Calu3 (cell line): ENCODE measurements around the gene CPLX1. TPM values are rescaled to one million over a fixed set of nuclear protein-coding genes. Genes with fewer than 3 reads are reported as not detected.
"Not testable (repeated sequence)": the region's sequence is repeated elsewhere in the genome, so short reads cannot be mapped to it uniquely, and the experiment has no call there.

Experiments
- BruUV-seq: library from RNA; stranded (reverse); fragments of 400-500 nt; replicated peaks from 2 replicates; lab custom pipeline; 2021; lab: Mats Ljungman, UMichigan
- CTCF ChIA-PET: fragments of 300-600 bp; sonication (Branson Sonifier 250); formaldehyde crosslinking; loops from one replicate; lab custom pipeline; 2022; ENCODE audit warnings: antibody characterized with exemption; lab: Charles Lee
- DNase-seq: peaks from one replicate; pipeline ENCODE4 v3.0.0; 2022
- H3K27ac Mint-ChIP-seq: one replicate; pipeline ENCODE4 v1.8.0; 2022; ENCODE audit warnings: mixed read lengths; ENCODE audit not compliant: unreplicated experiment
- H3K27me3 Mint-ChIP-seq: one replicate; pipeline ENCODE4 v1.8.0; 2022; ENCODE audit warnings: mixed read lengths; ENCODE audit not compliant: unreplicated experiment
- H3K36me3 Mint-ChIP-seq: one replicate; pipeline ENCODE4 v1.8.0; 2022; ENCODE audit warnings: mild to moderate bottlenecking, moderate library complexity, mixed read lengths; ENCODE audit not compliant: insufficient read depth, unreplicated experiment
- H3K4me1 Mint-ChIP-seq: one replicate; pipeline ENCODE4 v1.8.0; 2022; ENCODE audit warnings: mild to moderate bottlenecking, low read depth, mixed read lengths; ENCODE audit not compliant: unreplicated experiment
- H3K4me3 Mint-ChIP-seq: one replicate; pipeline ENCODE4 v1.8.0; 2022; ENCODE audit warnings: mild to moderate bottlenecking, low read depth, moderate library complexity, mixed read lengths; ENCODE audit not compliant: unreplicated experiment
- H3K9me3 Mint-ChIP-seq: one replicate; pipeline ENCODE4 v1.8.0; 2022; ENCODE audit warnings: low read depth, mixed read lengths; ENCODE audit not compliant: unreplicated experiment
- intact Hi-C: fragments of 100-400 bp; cut with micrococcal nuclease; formaldehyde crosslinking; loops from one replicate; pipeline ENCODE4 v1.10.0; 2022; ENCODE audit not compliant: unreplicated experiment
- total RNA-seq: library from RNA; stranded (reverse); gene quantifications from 2 replicates; pipeline ENCODE4 v1.2.3, GENCODE V29; 2022
- TF ChIP-seq, protein P1 (sequence below): fragments of 200-600 bp; IDR thresholded peaks from one replicate; pipeline ENCODE4 v1.8.0; 2022; ENCODE audit warnings: antibody characterized with exemption; ENCODE audit not compliant: unreplicated experiment

CPLX1 gene
- total RNA-seq, 1 experiment from 2014 or later = 0.42 TPM

DNA sequence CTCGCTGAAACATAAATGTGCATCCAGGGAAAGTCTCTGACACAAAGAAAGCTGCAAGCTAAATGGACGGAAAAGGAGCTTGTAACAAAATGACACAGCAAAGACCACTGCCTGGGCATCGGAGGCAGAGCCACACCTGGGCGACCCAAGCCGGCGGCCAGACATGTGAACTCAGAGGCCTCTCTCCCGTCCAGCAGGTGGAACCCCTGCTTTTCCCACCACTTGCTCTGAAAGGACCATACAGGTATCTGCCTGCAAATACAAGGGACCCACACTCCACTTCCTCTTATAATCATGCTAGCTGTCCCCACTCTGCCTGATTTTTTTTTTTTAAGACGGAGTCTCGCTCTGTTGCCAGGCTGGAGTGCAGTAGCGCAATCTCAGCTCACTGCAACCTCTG, 12.0 kb downstream of the CPLX1 start:
- intact Hi-C loops = no loop called here
- peaks cover 7% of the 10 kb centered on the region for H3K36me3 Mint-ChIP-seq
- H3K4me3 Mint-ChIP-seq = no peak overlapping the region
- no peak for DNase-seq
- BruUV-seq = no TSS peak
- CTCF ChIA-PET = interaction anchor here (0.6 kb wide), 1 partner anchor 16 kb away, joined by 5 read pairs; no protein-coding TSS in a partner anchor
- peaks cover 46% of the 10 kb centered on the region for H3K27me3 Mint-ChIP-seq
- TF ChIP-seq, protein P1, sequence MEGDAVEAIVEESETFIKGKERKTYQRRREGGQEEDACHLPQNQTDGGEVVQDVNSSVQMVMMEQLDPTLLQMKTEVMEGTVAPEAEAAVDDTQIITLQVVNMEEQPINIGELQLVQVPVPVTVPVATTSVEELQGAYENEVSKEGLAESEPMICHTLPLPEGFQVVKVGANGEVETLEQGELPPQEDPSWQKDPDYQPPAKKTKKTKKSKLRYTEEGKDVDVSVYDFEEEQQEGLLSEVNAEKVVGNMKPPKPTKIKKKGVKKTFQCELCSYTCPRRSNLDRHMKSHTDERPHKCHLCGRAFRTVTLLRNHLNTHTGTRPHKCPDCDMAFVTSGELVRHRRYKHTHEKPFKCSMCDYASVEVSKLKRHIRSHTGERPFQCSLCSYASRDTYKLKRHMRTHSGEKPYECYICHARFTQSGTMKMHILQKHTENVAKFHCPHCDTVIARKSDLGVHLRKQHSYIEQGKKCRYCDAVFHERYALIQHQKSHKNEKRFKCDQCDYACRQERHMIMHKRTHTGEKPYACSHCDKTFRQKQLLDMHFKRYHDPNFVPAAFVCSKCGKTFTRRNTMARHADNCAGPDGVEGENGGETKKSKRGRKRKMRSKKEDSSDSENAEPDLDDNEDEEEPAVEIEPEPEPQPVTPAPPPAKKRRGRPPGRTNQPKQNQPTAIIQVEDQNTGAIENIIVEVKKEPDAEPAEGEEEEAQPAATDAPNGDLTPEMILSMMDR = no peak
- no peaks in the 10 kb centered on the region for H3K9me3 Mint-ChIP-seq
- no peak overlapping the region for H3K27ac Mint-ChIP-seq
- peaks cover 13% of the 10 kb centered on the region for H3K4me1 Mint-ChIP-seq

DNA sequence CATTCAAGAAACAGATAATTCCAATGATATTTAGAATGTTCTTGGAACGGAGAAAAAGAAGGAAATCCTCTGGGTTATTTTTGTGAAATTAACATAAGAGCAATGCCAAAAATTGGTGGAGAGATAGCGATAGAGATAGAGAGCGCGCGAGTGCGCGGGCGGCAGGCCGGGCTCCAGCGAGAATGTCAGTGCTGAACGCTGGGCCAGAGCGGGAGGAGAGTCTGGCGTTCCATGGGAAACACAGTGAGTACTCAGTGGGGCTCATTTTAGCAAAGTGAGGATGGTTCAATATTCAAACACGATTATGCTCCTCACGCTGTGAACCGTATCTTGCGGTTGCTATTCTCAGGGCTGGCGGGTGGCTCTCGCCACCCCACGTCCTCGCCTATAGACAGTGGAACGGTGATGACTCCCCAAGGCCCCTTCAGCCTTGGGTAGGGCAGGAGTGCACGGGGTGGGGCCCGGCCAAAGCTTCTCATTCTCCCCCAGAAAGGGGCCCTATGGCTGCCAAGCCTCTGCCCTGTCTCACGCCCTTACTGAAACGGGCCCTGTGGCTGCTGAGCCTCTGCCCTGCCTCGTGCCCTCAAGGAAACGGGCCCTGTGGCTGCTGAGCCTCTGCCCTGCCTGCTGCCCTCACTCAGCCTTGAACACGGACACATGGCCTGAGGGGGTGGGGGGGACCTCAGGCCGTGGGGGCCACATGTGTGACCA, 16.9 kb downstream of the CPLX1 start:
- TF ChIP-seq, protein P1 = no peak
- CTCF ChIA-PET = no interaction called here
- Mint-ChIP-seq H3K27ac (no peak overlapping the region), H3K4me1 (peaks cover 3% of the 10 kb centered on the region), H3K4me3 (no peak overlapping the region), H3K36me3 (peaks cover 7% of the 10 kb centered on the region), H3K9me3 (no peaks in the 10 kb centered on the region), H3K27me3 (peaks cover 21% of the 10 kb centered on the region)
- DNase-seq = no peak
- intact Hi-C loops = no loop called here
- no TSS peak for BruUV-seq

DNA sequence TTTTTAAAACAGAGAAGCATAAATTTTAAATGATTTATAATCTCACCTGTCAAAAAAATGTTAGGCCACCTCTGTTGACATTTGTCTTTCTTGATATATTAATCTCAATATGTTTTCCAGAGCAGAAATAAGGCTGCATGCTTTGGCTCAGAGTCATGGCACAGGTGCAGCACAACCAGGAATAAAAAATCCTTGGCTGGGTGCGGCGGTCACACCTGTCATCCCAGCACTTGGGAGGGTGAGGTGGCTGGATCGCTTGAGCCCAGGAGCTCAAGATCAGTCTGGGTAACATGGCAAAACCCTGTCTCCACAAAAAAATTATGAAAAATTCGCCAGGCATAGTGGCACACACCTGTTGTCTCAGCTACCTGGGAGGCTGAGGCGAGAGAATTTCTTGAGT, 18.1 kb downstream of the CPLX1 start:
- CTCF ChIA-PET = no interaction called here
- DNase-seq = no peak
- intact Hi-C loops = no loop called here
- Mint-ChIP-seq H3K36me3 (peaks cover 7% of the 10 kb centered on the region), H3K27me3 (peaks cover 11% of the 10 kb centered on the region), H3K9me3 (peaks cover 2% of the 10 kb centered on the region), H3K4me3 (no peak overlapping the region), H3K27ac (no peak overlapping the region), H3K4me1 (no peaks in the 10 kb centered on the region)
- BruUV-seq = no TSS peak
- TF ChIP-seq, protein P1 = no peak

DNA sequence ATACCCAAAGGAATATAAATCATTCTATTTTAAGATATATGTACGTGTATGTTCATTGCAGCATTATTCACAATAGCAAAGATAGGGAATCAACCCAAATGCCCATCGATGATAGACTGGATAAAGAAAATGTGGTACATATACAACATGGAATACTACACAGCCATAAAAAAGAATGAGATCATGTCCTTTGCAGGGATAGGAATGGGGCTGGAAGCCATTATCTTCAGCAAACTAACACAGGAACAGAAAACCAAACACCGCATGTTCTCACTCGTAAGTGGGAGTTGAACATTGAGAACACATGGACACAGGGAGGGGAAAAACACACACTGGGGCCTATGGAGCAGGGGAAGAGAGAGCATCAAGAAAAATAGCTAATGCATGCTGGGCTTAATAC, 18.9 kb downstream of the CPLX1 start:
- H3K36me3 Mint-ChIP-seq, DNase-seq, H3K4me3 Mint-ChIP-seq, CTCF ChIA-PET, H3K4me1 Mint-ChIP-seq, BruUV-seq, intact Hi-C loops, H3K27ac Mint-ChIP-seq, H3K9me3 Mint-ChIP-seq, H3K27me3 Mint-ChIP-seq: not testable (repeated sequence)

DNA sequence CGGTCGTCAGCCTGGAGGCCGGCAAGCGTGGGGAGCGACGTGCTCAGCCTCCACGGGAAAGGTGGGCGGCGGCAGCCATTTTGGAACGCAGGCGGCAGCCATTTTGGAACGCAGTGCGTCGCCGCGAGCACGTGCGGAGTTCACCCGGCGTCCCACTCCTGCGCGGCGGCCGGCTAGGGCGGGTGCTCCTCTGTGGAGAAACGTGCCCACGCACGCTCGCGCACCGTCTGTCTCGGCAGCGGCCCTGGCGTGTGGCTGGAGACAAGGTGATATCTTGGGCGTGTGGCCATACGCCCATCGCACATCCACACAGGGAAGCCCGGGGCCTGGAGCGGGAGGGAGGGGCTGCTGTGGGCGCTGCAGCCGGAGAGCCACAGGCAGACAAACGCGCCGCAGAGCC, 21.1 kb downstream of the CPLX1 start:
- Mint-ChIP-seq H3K9me3 (peaks cover 2% of the 10 kb centered on the region), H3K4me3 (no peak overlapping the region), H3K27ac (no peak overlapping the region), H3K4me1 (no peaks in the 10 kb centered on the region), H3K36me3 (no peaks in the 10 kb centered on the region), H3K27me3 (no peaks in the 10 kb centered on the region)
- intact Hi-C loops = no loop called here
- BruUV-seq = no TSS peak
- no peak for DNase-seq
- TF ChIP-seq, protein P1 = no peak
- CTCF ChIA-PET = no interaction called here
